Caco-2 (cell line): ENCODE data around the gene TTN. TPM values are rescaled to one million over a fixed set of nuclear protein-coding genes. Genes with fewer than 3 reads are reported as not detected.

Experiments used
- Bru-seq: library from RNA; stranded (reverse); fragments of 400-500 nt; gene quantifications from one replicate; lab custom pipeline; 2021; lab: Mats Ljungman, UMichigan
- BruChase-seq, 2 experiments: library from RNA; stranded (reverse); fragments of 400-500 nt; gene quantifications; one replicate each; lab custom pipeline; 2021; lab: Mats Ljungman, UMichigan
- BruUV-seq: library from RNA; stranded (reverse); fragments of 400-500 nt; replicated peaks from 2 replicates; lab custom pipeline; 2021; lab: Mats Ljungman, UMichigan
- CTCF ChIA-PET: fragments of 300-600 bp; sonication (Branson Sonifier 250); formaldehyde crosslinking; loops from one replicate; lab custom pipeline; 2022; ENCODE audit warnings: antibody characterized with exemption; lab: Charles Lee
- POLR2A ChIA-PET: fragments of 300-600 bp; sonication (Branson Sonifier 250); formaldehyde crosslinking; loops from one replicate; lab custom pipeline; 2022; ENCODE audit warnings: antibody characterized with exemption; lab: Charles Lee
- DNase-seq, 2 experiments: peaks; one replicate each; pipeline versions ENCODE4 v3.0.0 to v3.0.0-alpha.2; 2020 to 2022
- H3K27me3 ChIP-seq: replicated peaks from 2 replicates; pipeline ENCODE4 v1.6.0; 2011; ENCODE audit warnings: low read length; ENCODE audit not compliant: control insufficient read depth, insufficient read depth
- H3K36me3 ChIP-seq: 2 replicates; pipeline ENCODE4 v1.5.1; 2011; ENCODE audit warnings: low read length; ENCODE audit not compliant: control insufficient read depth, insufficient read depth
- H3K4me1 ChIP-seq: fragments of 250-450 bp; sonication (Bioruptor Pico); 2 replicates; pipeline ENCODE4 v1.5.1; 2020; ENCODE audit warnings: mild to moderate bottlenecking
- H3K4me3 ChIP-seq: 2 replicates; pipeline ENCODE4 v1.5.1; 2011; ENCODE audit warnings: low read depth, mild to moderate bottlenecking, control low read depth, low read length
- H3K9me3 ChIP-seq: fragments of 250-450 bp; sonication (Bioruptor Pico); 2 replicates; pipeline ENCODE4 v1.5.1; 2020; ENCODE audit warnings: mild to moderate bottlenecking, moderate library complexity
- H3K27ac Mint-ChIP-seq: one replicate; pipeline ENCODE4 v1.8.0; 2022; ENCODE audit warnings: mixed read lengths; ENCODE audit not compliant: unreplicated experiment
- H3K27me3 Mint-ChIP-seq: one replicate; pipeline ENCODE4 v1.8.0; 2022; ENCODE audit warnings: mixed read lengths; ENCODE audit not compliant: insufficient read depth, unreplicated experiment
- H3K36me3 Mint-ChIP-seq: one replicate; pipeline ENCODE4 v1.8.0; 2022; ENCODE audit warnings: mild to moderate bottlenecking, mixed read lengths; ENCODE audit not compliant: insufficient read depth, unreplicated experiment
- H3K4me1 Mint-ChIP-seq: one replicate; pipeline ENCODE4 v1.8.0; 2022; ENCODE audit warnings: low read depth, mixed read lengths; ENCODE audit not compliant: unreplicated experiment
- H3K4me3 Mint-ChIP-seq: one replicate; pipeline ENCODE4 v1.8.0; 2022; ENCODE audit warnings: mild to moderate bottlenecking, moderate library complexity, mixed read lengths; ENCODE audit not compliant: unreplicated experiment
- H3K9me3 Mint-ChIP-seq: one replicate; pipeline ENCODE4 v1.8.0; 2022; ENCODE audit warnings: mixed read lengths; ENCODE audit not compliant: unreplicated experiment
- intact Hi-C: fragments of 100-400 bp; cut with micrococcal nuclease; formaldehyde crosslinking; loops from one replicate; pipeline ENCODE4 v1.10.0; 2022; ENCODE audit not compliant: unreplicated experiment
- long read RNA-seq: library from polyadenylated mRNA; stranded (forward); transcript quantifications from one replicate; pipeline ENCODE4 v2.0.0, GENCODE V29; 2022
- total RNA-seq: library from RNA; stranded (reverse); gene quantifications from 2 replicates; pipeline ENCODE4 v1.2.3, GENCODE V29; 2022
- TF ChIP-seq, protein P1 (sequence below), 2 experiments: fragments of 200-600 bp in 1 of 2; IDR thresholded peaks; 1 replicate in 1 of 2; 2 replicates in 1 of 2; pipeline versions ENCODE4 v1.5.1 to v1.8.0; 2011 to 2022; ENCODE audit warnings: antibody characterized with exemption in 1 of 2, control low read depth in 1 of 2, inconsistent platforms in 1 of 2, low read depth in 1 of 2, low read length in 1 of 2, mild to moderate bottlenecking in 1 of 2, moderate library complexity in 1 of 2; ENCODE audit not compliant: insufficient read depth in 1 of 2, severe bottlenecking in 1 of 2, unreplicated experiment in 1 of 2

TTN gene
- total RNA-seq = 9.3 and 11.0 TPM in 2 replicates
- Bru-seq, nascent RNA = percentile 58 among the genes with signal in this experiment
- BruChase-seq, experiment 1, labeled RNA remaining after a 2-hour chase = percentile 72 among the genes with signal in this experiment
- BruChase-seq, experiment 2, labeled RNA remaining after a 6-hour chase = percentile 78 among the genes with signal in this experiment
- long read RNA-seq, partial matches to known transcripts = 1 of 1 reads
- long read RNA-seq, other reads (novel, unspliced or antisense) = 0 of 1 reads

DNA sequence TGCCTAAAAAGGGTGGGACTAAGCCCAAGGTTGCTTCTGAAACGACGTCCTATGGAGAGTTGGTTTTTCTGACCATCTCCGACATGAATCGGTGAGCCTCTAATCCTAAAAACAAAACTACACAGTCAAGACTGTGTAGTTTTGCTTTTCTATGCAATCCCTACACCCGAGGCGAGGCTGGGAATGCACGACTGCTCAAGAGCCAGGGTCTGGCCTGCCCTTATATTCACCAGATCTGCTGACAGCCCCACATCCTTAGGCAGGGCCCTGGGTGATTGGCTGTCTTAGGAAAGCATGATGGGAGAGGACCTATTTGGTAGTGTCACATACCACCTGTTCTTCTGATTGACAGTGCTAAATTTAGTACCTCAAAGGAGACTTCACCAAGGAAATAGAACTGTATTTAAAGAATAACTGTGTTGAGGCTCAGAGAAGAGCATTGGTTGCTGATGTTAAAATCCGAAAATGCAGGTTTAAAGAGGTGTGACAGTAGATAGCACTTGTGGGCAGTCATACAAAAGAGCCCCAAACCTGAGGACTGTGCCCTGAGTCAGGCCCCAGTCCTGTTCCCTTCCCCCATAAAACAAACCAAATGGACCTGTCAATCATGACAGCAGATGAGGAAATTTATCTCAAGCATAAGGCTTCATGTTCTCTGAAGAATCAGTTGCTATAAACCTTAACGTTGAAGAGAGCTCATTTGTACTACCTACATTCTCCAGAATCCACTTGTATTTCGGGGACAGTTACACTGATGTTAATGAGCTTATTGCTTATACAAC is at the start of gene TTN:
Gene TTN (minus strand): TSS at position 197 of the 782 bp plus-strand sequence. CDS start 2,781 bp downstream, outside the sequence.
- TF ChIP-seq, protein P1, sequence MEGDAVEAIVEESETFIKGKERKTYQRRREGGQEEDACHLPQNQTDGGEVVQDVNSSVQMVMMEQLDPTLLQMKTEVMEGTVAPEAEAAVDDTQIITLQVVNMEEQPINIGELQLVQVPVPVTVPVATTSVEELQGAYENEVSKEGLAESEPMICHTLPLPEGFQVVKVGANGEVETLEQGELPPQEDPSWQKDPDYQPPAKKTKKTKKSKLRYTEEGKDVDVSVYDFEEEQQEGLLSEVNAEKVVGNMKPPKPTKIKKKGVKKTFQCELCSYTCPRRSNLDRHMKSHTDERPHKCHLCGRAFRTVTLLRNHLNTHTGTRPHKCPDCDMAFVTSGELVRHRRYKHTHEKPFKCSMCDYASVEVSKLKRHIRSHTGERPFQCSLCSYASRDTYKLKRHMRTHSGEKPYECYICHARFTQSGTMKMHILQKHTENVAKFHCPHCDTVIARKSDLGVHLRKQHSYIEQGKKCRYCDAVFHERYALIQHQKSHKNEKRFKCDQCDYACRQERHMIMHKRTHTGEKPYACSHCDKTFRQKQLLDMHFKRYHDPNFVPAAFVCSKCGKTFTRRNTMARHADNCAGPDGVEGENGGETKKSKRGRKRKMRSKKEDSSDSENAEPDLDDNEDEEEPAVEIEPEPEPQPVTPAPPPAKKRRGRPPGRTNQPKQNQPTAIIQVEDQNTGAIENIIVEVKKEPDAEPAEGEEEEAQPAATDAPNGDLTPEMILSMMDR (IDR thresholded peaks at IDR 0.05; ENCODE audit: insufficient read depth in 1 of 2, low read depth in 1 of 2, low read length in 1 of 2, severe bottlenecking in 1 of 2, unreplicated experiment in 1 of 2) = no peak
- intact Hi-C loops = no loop called here
- H3K9me3 Mint-ChIP-seq = no peaks in the 10 kb centered on the region
- no peak for DNase-seq
- ChIA-PET POLR2A (no interaction called here), CTCF (no interaction called here)
- Histone ChIP-seq H3K36me3 (no peaks in the 10 kb centered on the region), H3K4me1 (no peaks in the 10 kb centered on the region), H3K27me3 (no peaks in the 10 kb centered on the region), H3K9me3 (no peaks in the 10 kb centered on the region), H3K4me3 (no peak within 1 kb of the TSS)
- H3K27me3 Mint-ChIP-seq = no peaks in the 10 kb centered on the region
- no TSS peak for BruUV-seq
- H3K27ac Mint-ChIP-seq = no peak within 1 kb of the TSS
- H3K4me1 Mint-ChIP-seq = no peaks in the 10 kb centered on the region
- H3K36me3 Mint-ChIP-seq = no peaks in the 10 kb centered on the region
- no peak within 1 kb of the TSS for H3K4me3 Mint-ChIP-seq

DNA sequence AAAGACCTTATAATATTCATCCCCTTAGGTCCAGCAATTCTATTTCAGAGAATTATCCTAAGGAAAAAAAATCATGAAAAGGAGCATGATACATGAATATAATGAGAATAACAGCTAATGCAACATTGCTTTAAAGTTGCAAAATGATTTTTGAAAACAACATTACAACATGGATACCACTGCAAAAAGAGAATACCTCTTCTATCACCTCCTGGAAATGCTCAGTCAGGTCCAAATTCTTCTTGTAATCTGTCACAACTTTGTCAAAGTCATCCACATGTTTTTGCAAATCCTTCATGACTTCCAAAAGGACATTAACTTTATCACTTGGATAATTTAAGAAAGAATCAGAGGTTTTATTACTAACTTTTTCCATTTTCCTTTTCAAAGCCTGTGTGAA is 47.9 kb upstream of the TTN start:
- TF ChIP-seq, protein P1 (IDR thresholded peaks at IDR 0.05; ENCODE audit: insufficient read depth in 1 of 2, low read depth in 1 of 2, low read length in 1 of 2, severe bottlenecking in 1 of 2, unreplicated experiment in 1 of 2) = no peak
- CTCF ChIA-PET = no interaction called here
- H3K27ac Mint-ChIP-seq = no peak overlapping the region
- H3K9me3 Mint-ChIP-seq = no peaks in the 10 kb centered on the region
- Histone ChIP-seq H3K27me3 (no peaks in the 10 kb centered on the region), H3K9me3 (no peaks in the 10 kb centered on the region), H3K4me3 (no peak overlapping the region), H3K36me3 (no peaks in the 10 kb centered on the region), H3K4me1 (no peaks in the 10 kb centered on the region)
- DNase-seq = no peak
- intact Hi-C loops = no loop called here
- POLR2A ChIA-PET = no interaction called here
- no peaks in the 10 kb centered on the region for H3K36me3 Mint-ChIP-seq
- no peaks in the 10 kb centered on the region for H3K27me3 Mint-ChIP-seq
- BruUV-seq = no TSS peak
- no peak overlapping the region for H3K4me3 Mint-ChIP-seq
- H3K4me1 Mint-ChIP-seq = no peaks in the 10 kb centered on the region

DNA sequence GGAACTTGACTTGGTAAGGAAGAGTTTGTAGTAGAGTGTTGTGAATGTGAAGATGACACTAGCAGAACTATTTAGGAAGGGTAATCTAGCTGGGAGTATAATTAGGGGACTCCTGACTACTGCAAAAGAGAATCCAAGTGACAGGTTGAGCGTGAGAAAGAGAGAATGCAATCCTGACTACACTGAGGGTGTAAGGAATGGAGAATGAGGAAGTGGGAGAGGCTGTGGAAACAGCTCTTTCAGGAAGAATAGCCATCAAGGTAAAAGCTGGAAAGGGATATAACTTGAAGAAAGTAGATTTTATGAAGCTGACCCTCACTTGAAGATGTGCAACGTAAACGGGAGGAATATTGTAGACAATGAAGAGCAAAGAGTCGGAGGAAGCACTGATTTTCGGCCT is 41.1 kb upstream of the TTN start:
- TF ChIP-seq, protein P1 (IDR thresholded peaks at IDR 0.05; ENCODE audit: insufficient read depth in 1 of 2, low read depth in 1 of 2, low read length in 1 of 2, severe bottlenecking in 1 of 2, unreplicated experiment in 1 of 2) = no peak
- H3K27me3 ChIP-seq = no peaks in the 10 kb centered on the region
- no peaks in the 10 kb centered on the region for H3K9me3 ChIP-seq
- POLR2A ChIA-PET = no interaction called here
- no peaks in the 10 kb centered on the region for H3K4me1 Mint-ChIP-seq
- intact Hi-C loops = no loop called here
- DNase-seq = no peak
- 0 out of 2 replicates have a peak, but pooled peaks cover 2% of the 10 kb centered on the region for H3K36me3 ChIP-seq
- H3K36me3 Mint-ChIP-seq = peaks cover 10% of the 10 kb centered on the region
- no peak overlapping the region for H3K27ac Mint-ChIP-seq
- no peak overlapping the region for H3K4me3 ChIP-seq
- peaks cover 13% of the 10 kb centered on the region for H3K9me3 Mint-ChIP-seq
- no peak overlapping the region for H3K4me3 Mint-ChIP-seq
- no peaks in the 10 kb centered on the region for H3K27me3 Mint-ChIP-seq
- BruUV-seq = no TSS peak
- no peaks in the 10 kb centered on the region for H3K4me1 ChIP-seq
- CTCF ChIA-PET = no interaction called here
